ELF-1 (cell line): ENCODE results near the gene ANKS1B.

Experiments
- DNase-seq: peaks from one replicate; pipeline ENCODE4 v3.0.0-alpha.2; 2016; ENCODE audit warnings: low read depth, low spot score

The ANKS1B gene

GRCh38 chr12:99278899-99279298 lies 705.8 kb downstream of the ANKS1B start:
- DNase-seq = peak; percentile 4

GRCh38 chr12:99277591-99278379 lies 707.0 kb downstream of the ANKS1B start:
- DNase-seq = no peak

GRCh38 chr12:99271071-99271470 lies 713.7 kb downstream of the ANKS1B start:
- DNase-seq = no peak

- DNase-seq = no peak
Observed at GRCh38 chr12:99267038-99267437, 717.7 kb downstream of the ANKS1B start.

GRCh38 chr12:99265648-99266047 lies 719.1 kb downstream of the ANKS1B start:
- DNase-seq = no peak

GRCh38 chr12:99261256-99261655 lies 723.5 kb downstream of the ANKS1B start:
- DNase-seq = no peak

- DNase-seq = no peak
Observed at GRCh38 chr12:99260456-99260996, 724.2 kb downstream of the ANKS1B start.

- DNase-seq = peak; percentile 5
Observed at GRCh38 chr12:99259040-99259934, 725.4 kb downstream of the ANKS1B start.

GRCh38 chr12:99257672-99258071 lies 727.1 kb downstream of the ANKS1B start:
- no peak for DNase-seq

GRCh38 chr12:99253068-99253467 lies 731.7 kb downstream of the ANKS1B start:
- peak; percentile 21 for DNase-seq

GRCh38 chr12:99250091-99250490 lies 734.6 kb downstream of the ANKS1B start:
- peak; percentile 60 for DNase-seq

GRCh38 chr12:99249543-99249942 lies 735.2 kb downstream of the ANKS1B start:
- no peak for DNase-seq

GRCh38 chr12:99237907-99238538 lies 746.7 kb downstream of the ANKS1B start:
- DNase-seq = peak; percentile 94

GRCh38 chr12:99235381-99235780 lies 749.4 kb downstream of the ANKS1B start:
- DNase-seq = no peak

- DNase-seq = no peak
Observed at GRCh38 chr12:99234702-99235101, 750.0 kb downstream of the ANKS1B start.

GRCh38 chr12:99232324-99232723 lies 752.4 kb downstream of the ANKS1B start:
- DNase-seq = no peak

GRCh38 chr12:99231031-99231430 lies 753.7 kb downstream of the ANKS1B start:
- DNase-seq = no peak

- peak; percentile 3 for DNase-seq
Observed at GRCh38 chr12:99224237-99224636, 760.5 kb downstream of the ANKS1B start.

- no peak for DNase-seq
Observed at GRCh38 chr12:99223579-99223978, 761.2 kb downstream of the ANKS1B start.

- no peak for DNase-seq
Observed at GRCh38 chr12:99213047-99213446, 771.7 kb downstream of the ANKS1B start.

GRCh38 chr12:99212275-99212674 lies 772.5 kb downstream of the ANKS1B start:
- no peak for DNase-seq

GRCh38 chr12:99205111-99205510 lies 779.6 kb downstream of the ANKS1B start:
- no peak for DNase-seq
